Measurements from ENCODE around the gene PTPRR. TPM values are rescaled to one million over a fixed set of nuclear protein-coding genes. Genes with fewer than 3 reads are reported as not detected.

Gene PTPRR
- total and polyA plus RNA-seq, 2 of the 13 experiments (the other 11 are each of a cell fraction or from before 2014, with no cell fraction given): not detected

DNA sequence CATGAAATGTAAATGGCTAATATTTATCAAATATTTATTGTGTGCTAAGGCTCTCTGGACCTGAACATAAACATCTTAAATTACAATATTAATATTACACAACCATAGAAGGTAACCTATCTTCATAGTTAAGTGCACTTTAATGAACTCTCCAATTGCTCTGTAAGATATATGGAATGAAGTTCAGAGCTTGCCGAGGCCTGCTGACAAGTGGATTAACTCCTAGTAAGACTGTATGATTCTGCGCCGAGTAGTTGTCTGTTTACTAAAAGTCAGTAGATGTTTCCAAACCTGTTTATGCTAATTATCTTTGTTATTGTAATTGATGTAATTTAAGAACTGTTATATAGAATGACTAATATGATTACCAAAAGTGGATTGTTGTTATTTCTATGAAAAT is 77.2 kb downstream of the PTPRR start (continued):
- TF ChIP-seq, protein P1, sequence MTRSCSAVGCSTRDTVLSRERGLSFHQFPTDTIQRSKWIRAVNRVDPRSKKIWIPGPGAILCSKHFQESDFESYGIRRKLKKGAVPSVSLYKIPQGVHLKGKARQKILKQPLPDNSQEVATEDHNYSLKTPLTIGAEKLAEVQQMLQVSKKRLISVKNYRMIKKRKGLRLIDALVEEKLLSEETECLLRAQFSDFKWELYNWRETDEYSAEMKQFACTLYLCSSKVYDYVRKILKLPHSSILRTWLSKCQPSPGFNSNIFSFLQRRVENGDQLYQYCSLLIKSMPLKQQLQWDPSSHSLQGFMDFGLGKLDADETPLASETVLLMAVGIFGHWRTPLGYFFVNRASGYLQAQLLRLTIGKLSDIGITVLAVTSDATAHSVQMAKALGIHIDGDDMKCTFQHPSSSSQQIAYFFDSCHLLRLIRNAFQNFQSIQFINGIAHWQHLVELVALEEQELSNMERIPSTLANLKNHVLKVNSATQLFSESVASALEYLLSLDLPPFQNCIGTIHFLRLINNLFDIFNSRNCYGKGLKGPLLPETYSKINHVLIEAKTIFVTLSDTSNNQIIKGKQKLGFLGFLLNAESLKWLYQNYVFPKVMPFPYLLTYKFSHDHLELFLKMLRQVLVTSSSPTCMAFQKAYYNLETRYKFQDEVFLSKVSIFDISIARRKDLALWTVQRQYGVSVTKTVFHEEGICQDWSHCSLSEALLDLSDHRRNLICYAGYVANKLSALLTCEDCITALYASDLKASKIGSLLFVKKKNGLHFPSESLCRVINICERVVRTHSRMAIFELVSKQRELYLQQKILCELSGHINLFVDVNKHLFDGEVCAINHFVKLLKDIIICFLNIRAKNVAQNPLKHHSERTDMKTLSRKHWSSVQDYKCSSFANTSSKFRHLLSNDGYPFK (CRISPR knock-in tag; IDR thresholded peaks at IDR 0.05; ENCODE audit: borderline replicate concordance): no peak
- TF ChIP-seq ZBTB21 (CRISPR knock-in tag; IDR thresholded peaks at IDR 0.05) (no peak), HNRNPH1 (optimal IDR thresholded peaks at IDR 0.05; ENCODE audit: low read depth, low read length) (no peak), ZNF607 (CRISPR knock-in tag; IDR thresholded peaks at IDR 0.05; ENCODE audit: borderline replicate concordance) (no peak), ZFP41 (CRISPR knock-in tag; IDR thresholded peaks at IDR 0.05; ENCODE audit: borderline replicate concordance) (no peak), AGO2 (optimal IDR thresholded peaks at IDR 0.05; ENCODE audit: low read depth, low read length) (no peak), PAF1 (CRISPR knock-in tag; IDR thresholded peaks at IDR 0.05) (no peak), JUNB (CRISPR knock-in tag; IDR thresholded peaks at IDR 0.05; ENCODE audit: borderline replicate concordance) (no peak), ZNF772 (CRISPR knock-in tag; IDR thresholded peaks at IDR 0.05) (no peak), HDAC6 (IDR thresholded peaks at IDR 0.05; ENCODE audit: low read depth, low read length) (no peak)
- TF ChIP-seq, protein P2, sequence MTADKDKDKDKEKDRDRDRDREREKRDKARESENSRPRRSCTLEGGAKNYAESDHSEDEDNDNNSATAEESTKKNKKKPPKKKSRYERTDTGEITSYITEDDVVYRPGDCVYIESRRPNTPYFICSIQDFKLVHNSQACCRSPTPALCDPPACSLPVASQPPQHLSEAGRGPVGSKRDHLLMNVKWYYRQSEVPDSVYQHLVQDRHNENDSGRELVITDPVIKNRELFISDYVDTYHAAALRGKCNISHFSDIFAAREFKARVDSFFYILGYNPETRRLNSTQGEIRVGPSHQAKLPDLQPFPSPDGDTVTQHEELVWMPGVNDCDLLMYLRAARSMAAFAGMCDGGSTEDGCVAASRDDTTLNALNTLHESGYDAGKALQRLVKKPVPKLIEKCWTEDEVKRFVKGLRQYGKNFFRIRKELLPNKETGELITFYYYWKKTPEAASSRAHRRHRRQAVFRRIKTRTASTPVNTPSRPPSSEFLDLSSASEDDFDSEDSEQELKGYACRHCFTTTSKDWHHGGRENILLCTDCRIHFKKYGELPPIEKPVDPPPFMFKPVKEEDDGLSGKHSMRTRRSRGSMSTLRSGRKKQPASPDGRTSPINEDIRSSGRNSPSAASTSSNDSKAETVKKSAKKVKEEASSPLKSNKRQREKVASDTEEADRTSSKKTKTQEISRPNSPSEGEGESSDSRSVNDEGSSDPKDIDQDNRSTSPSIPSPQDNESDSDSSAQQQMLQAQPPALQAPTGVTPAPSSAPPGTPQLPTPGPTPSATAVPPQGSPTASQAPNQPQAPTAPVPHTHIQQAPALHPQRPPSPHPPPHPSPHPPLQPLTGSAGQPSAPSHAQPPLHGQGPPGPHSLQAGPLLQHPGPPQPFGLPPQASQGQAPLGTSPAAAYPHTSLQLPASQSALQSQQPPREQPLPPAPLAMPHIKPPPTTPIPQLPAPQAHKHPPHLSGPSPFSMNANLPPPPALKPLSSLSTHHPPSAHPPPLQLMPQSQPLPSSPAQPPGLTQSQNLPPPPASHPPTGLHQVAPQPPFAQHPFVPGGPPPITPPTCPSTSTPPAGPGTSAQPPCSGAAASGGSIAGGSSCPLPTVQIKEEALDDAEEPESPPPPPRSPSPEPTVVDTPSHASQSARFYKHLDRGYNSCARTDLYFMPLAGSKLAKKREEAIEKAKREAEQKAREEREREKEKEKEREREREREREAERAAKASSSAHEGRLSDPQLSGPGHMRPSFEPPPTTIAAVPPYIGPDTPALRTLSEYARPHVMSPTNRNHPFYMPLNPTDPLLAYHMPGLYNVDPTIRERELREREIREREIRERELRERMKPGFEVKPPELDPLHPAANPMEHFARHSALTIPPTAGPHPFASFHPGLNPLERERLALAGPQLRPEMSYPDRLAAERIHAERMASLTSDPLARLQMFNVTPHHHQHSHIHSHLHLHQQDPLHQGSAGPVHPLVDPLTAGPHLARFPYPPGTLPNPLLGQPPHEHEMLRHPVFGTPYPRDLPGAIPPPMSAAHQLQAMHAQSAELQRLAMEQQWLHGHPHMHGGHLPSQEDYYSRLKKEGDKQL (CRISPR knock-in tag; IDR thresholded peaks at IDR 0.05; ENCODE audit: low read depth): no peak
- TF ChIP-seq, protein P3, sequence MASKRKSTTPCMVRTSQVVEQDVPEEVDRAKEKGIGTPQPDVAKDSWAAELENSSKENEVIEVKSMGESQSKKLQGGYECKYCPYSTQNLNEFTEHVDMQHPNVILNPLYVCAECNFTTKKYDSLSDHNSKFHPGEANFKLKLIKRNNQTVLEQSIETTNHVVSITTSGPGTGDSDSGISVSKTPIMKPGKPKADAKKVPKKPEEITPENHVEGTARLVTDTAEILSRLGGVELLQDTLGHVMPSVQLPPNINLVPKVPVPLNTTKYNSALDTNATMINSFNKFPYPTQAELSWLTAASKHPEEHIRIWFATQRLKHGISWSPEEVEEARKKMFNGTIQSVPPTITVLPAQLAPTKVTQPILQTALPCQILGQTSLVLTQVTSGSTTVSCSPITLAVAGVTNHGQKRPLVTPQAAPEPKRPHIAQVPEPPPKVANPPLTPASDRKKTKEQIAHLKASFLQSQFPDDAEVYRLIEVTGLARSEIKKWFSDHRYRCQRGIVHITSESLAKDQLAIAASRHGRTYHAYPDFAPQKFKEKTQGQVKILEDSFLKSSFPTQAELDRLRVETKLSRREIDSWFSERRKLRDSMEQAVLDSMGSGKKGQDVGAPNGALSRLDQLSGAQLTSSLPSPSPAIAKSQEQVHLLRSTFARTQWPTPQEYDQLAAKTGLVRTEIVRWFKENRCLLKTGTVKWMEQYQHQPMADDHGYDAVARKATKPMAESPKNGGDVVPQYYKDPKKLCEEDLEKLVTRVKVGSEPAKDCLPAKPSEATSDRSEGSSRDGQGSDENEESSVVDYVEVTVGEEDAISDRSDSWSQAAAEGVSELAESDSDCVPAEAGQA (IDR thresholded peaks at IDR 0.05; ENCODE audit: low read depth): no peak
- TF ChIP-seq, protein P3 (CRISPR knock-in tag; IDR thresholded peaks at IDR 0.05; ENCODE audit: borderline replicate concordance): no peak
- TF ChIP-seq, protein P4, sequence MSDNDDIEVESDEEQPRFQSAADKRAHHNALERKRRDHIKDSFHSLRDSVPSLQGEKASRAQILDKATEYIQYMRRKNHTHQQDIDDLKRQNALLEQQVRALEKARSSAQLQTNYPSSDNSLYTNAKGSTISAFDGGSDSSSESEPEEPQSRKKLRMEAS (IDR thresholded peaks at IDR 0.05): no peak
- TF ChIP-seq, protein P5, sequence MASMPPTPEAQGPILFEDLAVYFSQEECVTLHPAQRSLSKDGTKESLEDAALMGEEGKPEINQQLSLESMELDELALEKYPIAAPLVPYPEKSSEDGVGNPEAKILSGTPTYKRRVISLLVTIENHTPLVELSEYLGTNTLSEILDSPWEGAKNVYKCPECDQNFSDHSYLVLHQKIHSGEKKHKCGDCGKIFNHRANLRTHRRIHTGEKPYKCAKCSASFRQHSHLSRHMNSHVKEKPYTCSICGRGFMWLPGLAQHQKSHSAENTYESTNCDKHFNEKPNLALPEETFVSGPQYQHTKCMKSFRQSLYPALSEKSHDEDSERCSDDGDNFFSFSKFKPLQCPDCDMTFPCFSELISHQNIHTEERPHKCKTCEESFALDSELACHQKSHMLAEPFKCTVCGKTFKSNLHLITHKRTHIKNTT (CRISPR knock-in tag; IDR thresholded peaks at IDR 0.05): no peak

Measured in HepG2 (cell line).